CD14-positive monocyte (primary cell): ENCODE data around the gene IFNGR2. TPM values are rescaled to one million over a fixed set of nuclear protein-coding genes. Genes with fewer than 3 reads are reported as not detected.
A peak's percentile ranks its signal among the peaks of the same experiment; 100 is the strongest.

Experiments
- DNase-seq, 3 donors: peaks; one replicate each; pipeline ENCODE4 v3.0.0-alpha.2; 2011 to 2022
- H2AFZ ChIP-seq: 2 replicates; pipeline ENCODE4 v1.6.0; 2012; ENCODE audit warnings: mild to moderate bottlenecking, low read depth, low read length, inconsistent platforms; ENCODE audit not compliant: insufficient read depth, poor library complexity, severe bottlenecking
- H3K27ac ChIP-seq, 2 donors: 1 replicate in 1 of 2; 2 replicates in 1 of 2; pipeline ENCODE4 v1.5.1; 2012 to 2013; ENCODE audit warnings: low read length in 2 of 2, control low read depth in 1 of 2, inconsistent platforms in 1 of 2, low read depth in 1 of 2, mild to moderate bottlenecking in 1 of 2
- H3K27me3 ChIP-seq, 2 donors: one replicate each; pipeline versions ENCODE4 v1.6.0 to v1.6.1; 2011 to 2013; ENCODE audit warnings: low read length in 2 of 2; ENCODE audit not compliant: control insufficient read depth in 2 of 2, insufficient read depth in 2 of 2
- H3K36me3 ChIP-seq, 2 donors: replicated peaks in 1 of 2; 1 replicate in 1 of 2; 2 replicates in 1 of 2; pipeline versions ENCODE4 v1.5.1 to v1.6.1; 2012 to 2013; ENCODE audit warnings: low read length in 2 of 2, control low read depth in 1 of 2, inconsistent platforms in 1 of 2, mild to moderate bottlenecking in 1 of 2; ENCODE audit not compliant: insufficient read depth in 2 of 2, control insufficient read depth in 1 of 2
- H3K4me1 ChIP-seq, 2 donors: 1 replicate in 1 of 2; 2 replicates in 1 of 2; pipeline versions ENCODE4 v1.5.1 to v1.6.1; 2012 to 2013; ENCODE audit warnings: low read length in 2 of 2, control low read depth in 1 of 2, inconsistent platforms in 1 of 2, mild to moderate bottlenecking in 1 of 2, moderate library complexity in 1 of 2; ENCODE audit not compliant: insufficient read depth in 2 of 2, control insufficient read depth in 1 of 2
- H3K4me2 ChIP-seq: replicated peaks from 2 replicates; pipeline ENCODE3; 2012; ENCODE audit warnings: low read length, moderate library complexity, mild to moderate bottlenecking; ENCODE audit not compliant: poor library complexity, severe bottlenecking; ENCODE audit errors: extremely low read depth
- H3K4me3 ChIP-seq, 3 experiments: fragments of 200-600 bp in 1 of 3; sonication (generic) in 1 of 3; replicated peaks in 1 of 3; 1 replicate in 2 of 3; 2 replicates in 1 of 3; pipeline ENCODE4 v1.5.1; 2011 to 2013; ENCODE audit warnings: low read length in 3 of 3, mild to moderate bottlenecking in 3 of 3, control low read depth in 2 of 3, low read depth in 2 of 3, inconsistent platforms in 1 of 3, moderate library complexity in 1 of 3
- H3K79me2 ChIP-seq: 2 replicates; pipeline ENCODE4 v1.6.0; 2012; ENCODE audit warnings: mild to moderate bottlenecking, control low read depth, inconsistent platforms, low read length, moderate library complexity; ENCODE audit not compliant: insufficient read depth
- H3K9ac ChIP-seq: 2 replicates; pipeline ENCODE4 v1.6.0; 2017; ENCODE audit warnings: low read length, mild to moderate bottlenecking; ENCODE audit not compliant: insufficient read depth, poor library complexity, severe bottlenecking
- H3K9me3 ChIP-seq, 2 donors: replicated peaks in 1 of 2; 1 replicate in 1 of 2; 2 replicates in 1 of 2; pipeline versions ENCODE4 v1.5.1 to v1.6.1; 2012 to 2013; ENCODE audit warnings: low read length in 2 of 2, control low read depth in 1 of 2; ENCODE audit not compliant: control insufficient read depth in 1 of 2, insufficient read depth in 1 of 2
- H4K20me1 ChIP-seq: 2 replicates; pipeline ENCODE4 v1.6.0; 2012; ENCODE audit warnings: mild to moderate bottlenecking, low read length, control low read depth, moderate library complexity; ENCODE audit not compliant: insufficient read depth
- H3K27ac Mint-ChIP-seq, 7 donors: one replicate each; pipeline ENCODE4 v1.8.0; 2020; ENCODE audit warnings: mild to moderate bottlenecking in 7 of 7, mixed read lengths in 7 of 7, moderate library complexity in 6 of 7, inconsistent platforms in 2 of 7
- H3K27me3 Mint-ChIP-seq, 3 donors: one replicate each; pipeline ENCODE4 v1.8.0; 2021 to 2022; ENCODE audit warnings: low read depth in 3 of 3, mild to moderate bottlenecking in 3 of 3, mixed read lengths in 3 of 3, moderate library complexity in 3 of 3, inconsistent platforms in 1 of 3
- H3K36me3 Mint-ChIP-seq, 2 donors: one replicate each; pipeline ENCODE4 v1.8.0; 2020; ENCODE audit warnings: mixed read lengths in 2 of 2, inconsistent platforms in 1 of 2, mild to moderate bottlenecking in 1 of 2
- H3K4me1 Mint-ChIP-seq: one replicate; pipeline ENCODE4 v1.8.0; 2020; ENCODE audit warnings: mild to moderate bottlenecking, mixed read lengths
- H3K4me3 Mint-ChIP-seq, 2 donors: one replicate each; pipeline ENCODE4 v1.8.0; 2020; ENCODE audit warnings: mild to moderate bottlenecking in 2 of 2, mixed read lengths in 2 of 2, moderate library complexity in 1 of 2
- H3K9me3 Mint-ChIP-seq, 7 donors: one replicate each; pipeline ENCODE4 v1.8.0; 2020 to 2022; ENCODE audit warnings: mixed read lengths in 7 of 7, mild to moderate bottlenecking in 6 of 7, moderate library complexity in 6 of 7, inconsistent platforms in 2 of 7
- WGBS: methylation state at CpG from one replicate; pipeline ENCODE4 v1.1.5; 2013; ENCODE audit warnings: missing lambda C conversion rate; ENCODE audit not compliant: insufficient coverage; 5-methylcytosine and 5-hydroxymethylcytosine counted together
- intact Hi-C, 2 donors: fragments of 100-400 bp; cut with micrococcal nuclease; formaldehyde crosslinking; loops; one replicate each; pipeline versions ENCODE4 v1.15.0 to v1.15.1; 2023
- polyA plus RNA-seq, 3 donors: library from polyadenylated mRNA; depleted of rRNA in 1 of 3; unstranded in 2 of 3; stranded (reverse) in 1 of 3; fragments of 300-500 nt in 2 of 3; fragments of >200 nt in 1 of 3; fragmentation: Illumina TruSeq in 2 of 3; gene quantifications; 1 replicate in 2 of 3; 2 replicates in 1 of 3; pipeline ENCODE4 v1.2.3, GENCODE V29; 2012 to 2021
- TF ChIP-seq, protein P1 (sequence below): fragments of 200-600 bp; IDR thresholded peaks from one replicate; pipeline ENCODE4 v1.8.0; 2022; ENCODE audit warnings: antibody characterized with exemption, mild to moderate bottlenecking

The IFNGR2 gene
- polyA plus RNA-seq, 3 donors = 204 to 324 (median 260) TPM

DNA sequence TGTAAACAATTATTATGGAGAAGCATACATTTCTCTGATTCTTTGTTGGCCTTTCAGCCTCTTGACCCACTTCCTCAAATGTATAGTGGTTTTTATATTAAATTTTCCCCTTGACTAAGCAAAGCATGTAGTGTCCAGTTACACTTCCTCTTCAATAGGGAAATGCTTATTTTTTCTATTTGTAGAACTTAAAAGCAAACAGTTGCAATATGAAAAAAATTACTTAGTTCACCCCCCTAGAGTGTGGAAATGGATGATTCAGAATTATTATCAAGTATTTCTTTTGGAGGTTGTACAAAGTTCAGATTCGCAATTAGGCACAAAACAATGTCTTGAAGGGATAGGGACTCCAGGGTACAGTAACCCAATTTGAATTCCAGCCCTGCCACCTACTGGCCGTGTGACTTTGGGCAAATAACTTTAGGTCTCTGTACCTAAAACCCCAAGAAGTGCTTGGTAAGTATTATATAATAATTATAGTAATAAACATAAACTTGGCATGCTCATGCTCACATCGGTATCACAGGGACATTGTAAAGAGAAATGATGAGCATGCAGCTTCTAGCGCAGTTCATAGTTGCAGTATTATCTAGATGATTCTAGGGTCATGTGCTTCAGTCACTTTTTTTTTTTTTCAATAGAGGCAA is 28.6 kb upstream of the IFNGR2 start:
- Mint-ChIP-seq H3K27me3 (no peaks in the 10 kb centered on the region), H3K9me3 (peaks cover 0 to 5% (median 3%) of the 10 kb centered on the region in 7 donors), H3K36me3 (peaks cover 3 to 6% of the 10 kb centered on the region in 2 donors), H3K4me3 (peak overlapping the region; percentile 22 to 27), H3K4me1 (peaks cover 66% of the 10 kb centered on the region), H3K27ac (peak overlapping the region; percentile 94 to 98 (median 96))
- intact Hi-C loops = loop anchor here in 1 of 2 donors (1.0 kb wide), 3 partner anchors 9 to 175 kb away; no protein-coding TSS in a partner anchor
- H3K27me3 ChIP-seq = no peaks in the 10 kb centered on the region
- TF ChIP-seq, protein P1, sequence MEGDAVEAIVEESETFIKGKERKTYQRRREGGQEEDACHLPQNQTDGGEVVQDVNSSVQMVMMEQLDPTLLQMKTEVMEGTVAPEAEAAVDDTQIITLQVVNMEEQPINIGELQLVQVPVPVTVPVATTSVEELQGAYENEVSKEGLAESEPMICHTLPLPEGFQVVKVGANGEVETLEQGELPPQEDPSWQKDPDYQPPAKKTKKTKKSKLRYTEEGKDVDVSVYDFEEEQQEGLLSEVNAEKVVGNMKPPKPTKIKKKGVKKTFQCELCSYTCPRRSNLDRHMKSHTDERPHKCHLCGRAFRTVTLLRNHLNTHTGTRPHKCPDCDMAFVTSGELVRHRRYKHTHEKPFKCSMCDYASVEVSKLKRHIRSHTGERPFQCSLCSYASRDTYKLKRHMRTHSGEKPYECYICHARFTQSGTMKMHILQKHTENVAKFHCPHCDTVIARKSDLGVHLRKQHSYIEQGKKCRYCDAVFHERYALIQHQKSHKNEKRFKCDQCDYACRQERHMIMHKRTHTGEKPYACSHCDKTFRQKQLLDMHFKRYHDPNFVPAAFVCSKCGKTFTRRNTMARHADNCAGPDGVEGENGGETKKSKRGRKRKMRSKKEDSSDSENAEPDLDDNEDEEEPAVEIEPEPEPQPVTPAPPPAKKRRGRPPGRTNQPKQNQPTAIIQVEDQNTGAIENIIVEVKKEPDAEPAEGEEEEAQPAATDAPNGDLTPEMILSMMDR = peak; percentile 84
- peak overlapping the region; percentile 63 for H3K9ac ChIP-seq
- peaks cover 3% of the 10 kb centered on the region for H3K79me2 ChIP-seq
- DNase-seq = peak; percentile 90 to 94 (median 93)
- H3K4me2 ChIP-seq = peak overlapping the region; percentile 66
- peak overlapping the region in 1 of 3 experiments; percentile 55 for H3K4me3 ChIP-seq
- peak overlapping the region; percentile 77 to 93 for H3K27ac ChIP-seq
- peaks cover 0 to 8% of the 10 kb centered on the region in 2 donors for H3K9me3 ChIP-seq
- H4K20me1 ChIP-seq = no peaks in the 10 kb centered on the region
- H3K36me3 ChIP-seq = no peaks in the 10 kb centered on the region
- H2AFZ ChIP-seq = no peak overlapping the region
- WGBS = 40% methylated on average over 1 of the region's 4 CpGs
- H3K4me1 ChIP-seq = peaks cover 76 to 86% of the 10 kb centered on the region in 2 donors

DNA sequence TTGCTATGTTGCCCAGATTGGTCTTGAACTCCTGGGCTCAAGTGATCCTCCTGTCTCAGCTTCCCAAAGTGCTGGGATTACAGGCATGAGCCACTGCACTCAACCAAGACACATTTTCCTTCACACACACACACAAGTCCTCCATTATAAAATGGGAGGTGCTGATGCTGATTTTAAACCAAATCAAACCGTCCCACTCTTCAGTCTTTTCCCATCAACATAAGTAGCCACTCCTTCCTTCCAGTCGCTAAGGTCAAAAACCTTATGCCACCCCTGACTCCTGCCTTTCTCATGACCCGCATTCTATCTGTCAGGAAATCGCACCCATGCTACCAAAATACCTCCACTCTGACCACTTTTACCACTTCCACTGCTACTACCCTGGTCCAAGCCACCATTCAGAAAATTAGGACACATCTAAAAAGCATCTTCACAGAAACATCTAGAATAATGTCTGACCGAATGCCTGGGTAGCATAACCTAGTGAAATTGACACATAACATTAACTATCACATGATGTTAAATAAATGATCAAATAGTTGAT is 28.0 kb upstream of the IFNGR2 start:
- TF ChIP-seq, protein P1 = no peak
- Histone ChIP-seq H3K4me1 (peaks cover 82 to 92% of the 10 kb centered on the region in 2 donors), H2AFZ (peak overlapping the region; percentile 37), H3K4me3 (peak overlapping the region in 1 of 3 experiments; percentile 46), H3K36me3 (no peaks in the 10 kb centered on the region), H4K20me1 (no peaks in the 10 kb centered on the region), H3K9ac (peak overlapping the region; percentile 34), H3K79me2 (peaks cover 3% of the 10 kb centered on the region), H3K27ac (peak overlapping the region; percentile 77 to 93), H3K27me3 (no peaks in the 10 kb centered on the region), H3K4me2 (peak overlapping the region; percentile 55), H3K9me3 (peaks cover 0 to 2% of the 10 kb centered on the region in 2 donors)
- WGBS = 42% methylated on average over 4 of the region's 5 CpGs
- Mint-ChIP-seq H3K4me1 (peaks cover 72% of the 10 kb centered on the region), H3K27ac (peak overlapping the region; percentile 90 to 97 (median 95)), H3K4me3 (peak overlapping the region in 1 of 2 donors; percentile 22), H3K36me3 (peaks cover 1 to 6% of the 10 kb centered on the region in 2 donors), H3K9me3 (peaks cover 0 to 2% (median 0%) of the 10 kb centered on the region in 7 donors), H3K27me3 (no peaks in the 10 kb centered on the region)
- intact Hi-C loops = loop anchor here in 1 of 2 donors (1.0 kb wide), 1 partner anchor 176 kb away; no protein-coding TSS in a partner anchor
- no peak for DNase-seq
